ENCODE results near the gene CTTN.

CTTN gene

GRCh38 chr11:70477609-70478008 is 79.3 kb downstream of the CTTN start:
- no peak for DNase-seq (ENCODE audit: low spot score)

- DNase-seq (ENCODE audit: low spot score): no peak
These were observed 80.0 kb downstream of the CTTN start for GRCh38 chr11:70478166-70478890.

GRCh38 chr11:70480711-70481110 is 82.4 kb downstream of the CTTN start:
- DNase-seq (ENCODE audit: low spot score): no peak

- peak; percentile 86 for DNase-seq (ENCODE audit: low spot score)
These were observed 83.5 kb downstream of the CTTN start for GRCh38 chr11:70481625-70482528.

- peak; percentile 71 for DNase-seq (ENCODE audit: low spot score)
These were observed 84.2 kb downstream of the CTTN start for GRCh38 chr11:70482529-70482917.

GRCh38 chr11:70483077-70483861 is 84.9 kb downstream of the CTTN start:
- DNase-seq (ENCODE audit: low spot score): peak; percentile 84

- no peak for DNase-seq (ENCODE audit: low spot score)
These were observed 85.6 kb downstream of the CTTN start for GRCh38 chr11:70483917-70484316.

GRCh38 chr11:70485326-70486025 is 87.1 kb downstream of the CTTN start:
- no peak for DNase-seq (ENCODE audit: low spot score)

GRCh38 chr11:70486026-70486415 is 87.7 kb downstream of the CTTN start:
- no peak for DNase-seq (ENCODE audit: low spot score)

All from SW480 (cell line).